NCI-H82 treated with DMSO at 0.1 percent for 48 hours (cell line): ENCODE measurements around the gene PTGR3.

ENCODE experiments used
- DNase-seq: peaks from one replicate; lab custom pipeline; 2025; ENCODE audit not compliant: unreplicated experiment; lab: John Stamatoyannopoulos, UW

PTGR3 gene

GRCh38 chr18:75235896-75236295 is 27.0 kb upstream of the PTGR3 start:
- DNase-seq: no peak

GRCh38 chr18:75234901-75235300 is 26.0 kb upstream of the PTGR3 start:
- DNase-seq: no peak

DNA sequence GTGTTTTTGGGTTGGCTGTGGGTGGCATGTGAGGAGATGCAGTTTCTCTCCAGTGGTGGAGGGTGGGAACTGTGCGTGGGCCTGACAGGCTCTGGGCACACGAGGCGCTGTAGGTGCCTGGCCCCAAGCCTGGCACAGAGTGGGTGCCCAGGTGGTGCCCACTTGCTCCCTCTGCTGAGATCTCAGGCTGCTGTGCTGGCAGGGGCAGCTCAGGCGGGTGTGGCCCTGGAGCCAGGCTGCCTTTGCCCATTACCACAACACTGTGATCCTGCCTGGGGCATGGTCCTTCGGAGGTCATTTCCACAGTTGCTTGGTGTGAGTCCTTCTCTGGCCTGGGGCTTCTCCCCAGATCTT is 22.1 kb upstream of the PTGR3 start:
- no peak for DNase-seq

DNA sequence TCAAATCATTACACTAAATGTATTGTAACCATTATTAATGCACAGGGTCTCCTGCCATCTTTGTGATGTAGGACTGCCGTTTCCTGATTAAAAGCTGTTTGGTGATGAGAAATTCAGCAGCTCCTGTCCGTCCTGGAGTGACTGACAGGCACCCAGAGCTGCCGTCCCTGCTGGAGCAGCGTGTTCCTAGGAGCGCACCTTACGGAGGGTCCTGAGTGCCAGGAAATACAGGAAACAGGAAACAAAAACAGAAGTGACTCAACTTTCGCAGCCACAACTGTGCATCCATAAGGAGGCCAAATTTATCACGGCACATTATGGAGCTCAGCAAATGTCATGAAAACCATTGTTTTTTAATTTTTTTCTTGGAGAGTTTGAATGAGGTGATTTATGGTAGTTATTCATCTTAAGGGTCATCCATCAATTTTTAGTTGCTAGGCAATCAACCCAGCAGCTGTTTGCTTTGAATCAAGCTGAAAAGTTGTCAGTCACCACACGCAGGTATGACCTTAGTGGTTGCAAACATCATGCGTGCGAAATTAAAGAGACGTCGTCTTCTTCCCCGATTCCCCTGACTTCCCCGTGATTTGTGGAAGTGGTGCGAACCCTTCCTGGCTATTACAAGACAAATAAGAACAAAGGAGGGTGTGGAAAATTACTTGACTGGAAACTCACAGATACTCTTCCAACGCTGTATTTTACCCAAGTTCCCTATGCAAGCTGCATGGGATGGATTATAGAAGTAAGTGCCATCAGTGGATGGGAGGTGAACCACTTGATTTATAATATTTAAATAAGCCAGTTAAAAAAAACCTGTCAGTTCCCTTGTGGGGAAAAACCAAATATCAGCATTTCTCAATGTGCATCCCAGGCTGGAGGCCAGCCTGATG is 21.5 kb upstream of the PTGR3 start:
- no peak for DNase-seq

GRCh38 chr18:75229437-75229836 is 20.5 kb upstream of the PTGR3 start:
- no peak for DNase-seq

GRCh38 chr18:75228967-75229366 is 20.0 kb upstream of the PTGR3 start:
- DNase-seq: no peak

DNA sequence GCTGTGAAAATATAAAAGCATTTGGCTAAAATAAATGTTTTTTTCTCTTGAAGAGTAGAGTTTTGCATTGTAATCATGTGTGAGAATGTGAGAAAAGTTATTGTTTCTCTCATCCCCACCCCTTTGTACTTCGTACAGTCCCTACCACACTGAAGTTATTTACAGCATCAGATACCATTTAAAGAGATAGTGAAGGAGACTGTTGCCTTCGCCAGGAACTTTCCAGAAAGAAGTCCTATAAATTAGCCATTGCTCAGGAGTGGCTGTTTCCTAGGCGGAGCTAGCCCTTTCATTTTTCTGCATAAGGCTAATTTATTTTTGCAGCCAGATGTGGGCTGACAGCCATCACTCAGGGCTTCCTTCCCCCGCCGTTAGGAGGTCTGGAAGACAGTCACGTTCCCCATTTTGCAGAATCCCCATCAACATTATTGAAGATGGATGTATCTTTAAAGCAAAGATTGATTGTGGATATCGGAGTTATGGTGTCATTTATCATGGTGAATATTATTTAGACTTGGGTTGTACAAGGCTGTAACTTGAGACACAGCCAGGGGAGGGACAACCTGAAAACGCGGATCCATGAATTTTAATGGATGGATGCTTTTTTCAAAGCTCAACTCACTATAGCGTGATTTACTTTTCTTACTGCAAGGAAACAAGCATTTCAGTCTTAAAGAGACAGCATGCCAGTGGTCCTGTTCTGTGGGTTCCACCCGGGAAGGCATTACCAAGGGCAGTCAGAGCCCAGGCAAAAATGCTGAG is 18.8 kb upstream of the PTGR3 start:
- DNase-seq: no peak

DNA sequence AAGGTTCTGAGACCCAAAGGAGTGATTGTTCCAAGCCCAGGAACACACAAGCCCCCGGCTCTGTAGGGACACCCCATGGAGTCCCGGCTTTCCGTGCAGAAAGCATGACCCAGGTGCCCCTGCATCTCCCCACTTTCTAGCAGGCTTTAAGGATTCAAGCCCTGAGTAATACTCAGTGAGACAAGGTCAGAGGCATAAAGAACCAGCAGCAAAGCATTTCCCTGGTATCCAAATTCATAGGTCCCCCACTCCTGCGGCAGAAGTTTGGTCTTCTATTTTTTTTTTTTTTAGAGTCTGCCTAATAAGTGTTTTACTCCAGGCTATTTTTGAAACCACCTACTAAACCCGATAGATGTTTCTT is 18.0 kb upstream of the PTGR3 start:
- DNase-seq: no peak

DNA sequence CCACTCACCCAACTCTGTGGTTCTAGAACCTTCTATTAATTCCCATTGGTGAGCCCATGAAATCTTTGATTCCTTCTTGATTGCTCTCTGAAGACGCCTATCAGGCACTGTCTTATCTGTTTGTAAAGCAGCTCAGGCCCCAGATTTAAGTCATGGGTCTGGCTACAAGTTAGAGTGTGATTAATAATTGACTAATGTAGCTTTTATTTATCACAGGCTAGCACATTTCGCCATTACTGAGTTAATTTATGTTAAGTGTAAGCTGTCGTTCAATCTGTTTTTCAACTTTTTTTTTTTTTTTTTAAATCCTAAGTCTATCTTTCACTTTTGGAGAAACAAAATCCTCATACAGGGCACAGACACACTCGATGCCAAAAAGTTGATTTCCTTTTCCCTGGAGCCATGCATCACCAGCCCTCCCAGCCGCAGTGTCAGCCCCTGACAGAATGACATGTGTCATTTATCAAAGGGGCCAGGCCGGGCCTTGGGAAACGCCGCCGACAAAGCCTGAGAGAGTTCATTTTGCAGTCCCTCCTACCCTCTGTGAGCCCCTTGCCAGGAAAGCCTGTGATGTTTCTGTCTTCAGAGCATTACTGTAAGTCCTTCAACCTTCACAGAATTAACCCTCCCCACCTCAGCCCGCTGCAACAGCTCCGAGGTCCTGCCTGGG is 17.5 kb upstream of the PTGR3 start:
- no peak for DNase-seq

DNA sequence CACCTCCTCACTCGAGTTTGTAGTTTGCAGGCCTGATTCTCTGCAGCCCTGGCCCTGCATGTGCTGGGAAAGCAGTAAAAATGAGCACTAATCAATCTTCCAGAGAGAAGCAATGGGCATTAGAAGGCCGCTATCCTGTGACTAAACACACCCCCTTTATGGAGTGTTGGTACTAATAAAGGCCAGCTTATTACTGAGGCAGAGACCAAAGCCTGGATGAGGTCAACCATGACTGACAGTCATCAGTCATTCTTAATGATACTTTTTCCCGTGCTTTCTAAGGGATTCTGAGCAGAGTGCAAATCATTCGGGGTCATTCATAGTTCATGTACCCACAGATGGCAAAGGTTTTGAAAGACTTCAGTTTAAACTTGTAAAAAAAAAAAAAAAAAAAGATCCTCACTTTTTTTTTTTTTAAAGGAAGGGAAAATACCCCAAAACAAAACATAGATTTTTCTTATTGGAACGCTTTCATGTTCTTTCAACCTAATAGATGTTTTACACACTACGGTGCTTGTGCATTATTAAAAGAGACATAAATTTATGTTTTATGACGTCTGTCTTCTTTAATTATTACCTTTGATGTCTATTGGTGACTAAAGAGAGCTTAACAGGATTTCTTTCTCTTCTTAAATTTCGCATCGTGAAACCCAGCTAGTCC is 14.9 kb upstream of the PTGR3 start:
- peak; percentile 10 for DNase-seq

DNA sequence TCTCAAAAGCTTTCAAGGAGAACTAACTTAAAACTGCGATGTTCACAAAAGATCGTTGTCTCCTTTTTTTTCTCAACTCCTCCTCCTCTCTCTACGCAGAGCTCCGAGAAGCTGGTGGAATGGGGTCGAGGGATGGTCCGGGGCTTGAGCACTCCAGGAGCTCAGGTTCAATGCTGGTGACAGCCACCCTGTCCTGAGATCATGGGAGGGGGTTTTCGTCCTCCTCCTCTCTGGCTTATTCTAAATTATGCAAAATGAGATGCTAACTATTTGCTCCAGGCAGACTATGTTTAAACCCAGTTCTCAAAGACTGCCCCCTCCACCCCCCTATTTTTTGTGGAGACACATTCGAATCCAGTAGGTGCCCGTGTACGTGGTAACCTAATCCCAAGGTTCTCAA is 13.5 kb upstream of the PTGR3 start:
- no peak for DNase-seq

- no peak for DNase-seq
These were observed 13.0 kb upstream of the PTGR3 start for GRCh38 chr18:75221897-75222296.

DNA sequence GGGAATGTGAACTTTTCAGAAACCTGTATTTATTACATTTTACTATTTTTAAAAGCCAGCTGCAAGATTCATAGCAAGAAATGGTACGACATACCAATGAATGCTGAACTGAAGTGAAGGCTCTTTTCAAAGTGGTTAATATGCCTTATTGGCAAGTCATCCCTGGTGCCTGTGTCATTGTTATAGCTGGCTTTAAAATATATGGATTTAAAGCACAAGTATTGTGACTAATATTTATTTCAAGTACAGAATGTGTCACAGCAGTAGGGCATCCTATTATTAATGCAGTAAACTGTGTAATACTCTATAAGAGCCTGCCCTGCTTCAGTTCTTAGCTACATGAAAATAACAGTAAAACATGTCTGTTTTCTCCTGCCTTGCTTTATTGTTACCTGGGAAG is 12.5 kb upstream of the PTGR3 start:
- no peak for DNase-seq

DNA sequence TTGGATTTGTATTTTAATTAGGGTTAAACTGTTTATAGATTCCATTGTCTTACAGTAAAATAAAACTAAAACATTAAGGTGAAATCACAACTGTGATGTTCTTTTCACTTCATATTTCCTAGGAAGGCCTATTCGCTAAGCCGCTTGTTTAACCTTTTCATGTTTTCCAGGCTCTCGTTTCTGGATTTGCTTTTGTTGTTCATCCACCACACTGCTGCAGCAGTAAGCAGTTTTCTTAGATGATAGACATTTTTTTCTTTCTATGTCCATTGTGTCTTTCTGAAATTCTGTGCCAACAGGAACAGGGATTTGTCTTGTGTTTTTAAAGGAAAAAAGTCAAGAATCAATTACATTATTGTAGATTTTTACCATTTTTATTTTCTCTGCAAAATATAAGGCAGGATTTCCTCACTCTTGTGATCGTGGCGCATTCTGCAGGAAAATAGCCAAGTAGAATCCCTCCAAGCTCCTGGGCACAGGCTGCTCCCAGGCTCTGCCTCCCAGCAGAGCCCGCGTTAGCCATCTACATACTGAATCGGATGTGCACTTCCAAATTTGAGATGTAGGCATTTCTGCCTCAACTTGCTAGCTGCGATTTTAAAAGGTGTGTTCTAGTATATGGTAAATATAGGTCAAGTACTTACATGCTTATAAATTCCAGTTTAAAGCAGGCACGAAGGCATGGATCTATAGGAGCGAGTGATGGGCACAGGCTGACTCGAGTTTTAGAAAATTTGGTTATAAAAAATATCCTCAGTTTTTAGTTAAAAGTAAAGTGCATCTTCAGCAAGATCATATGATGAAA is 11.8 kb upstream of the PTGR3 start:
- no peak for DNase-seq

DNA sequence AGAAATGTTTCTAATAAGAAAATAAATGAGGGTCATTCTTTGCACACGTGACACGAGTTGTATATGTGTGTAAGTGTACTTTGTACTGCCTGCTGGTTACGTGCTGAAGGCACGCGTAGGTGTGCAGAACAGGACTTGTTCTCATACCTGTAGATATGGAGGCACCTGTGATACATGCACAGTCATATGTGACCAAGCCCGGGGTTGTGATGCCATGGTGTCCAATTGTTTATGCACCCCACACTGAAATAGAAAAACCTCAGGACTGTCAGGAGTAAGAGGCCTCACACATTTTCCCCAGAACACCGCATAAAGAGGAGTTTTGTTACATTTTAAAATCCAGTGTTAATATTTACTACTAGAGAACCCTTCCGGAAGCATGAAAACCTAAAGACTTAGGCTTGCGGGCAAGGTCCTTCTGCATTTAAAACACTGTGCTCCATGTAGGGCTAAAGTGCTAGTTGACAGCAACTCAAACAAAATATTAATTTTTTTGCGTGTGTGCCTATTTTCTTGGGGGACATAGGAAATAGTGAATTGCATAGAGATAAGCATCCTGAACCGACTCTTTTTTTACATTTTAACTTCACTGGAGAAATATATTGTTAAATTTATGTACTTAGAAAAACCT is 10.9 kb upstream of the PTGR3 start:
- no peak for DNase-seq

- peak; percentile 74 for DNase-seq
These were observed 9.4 kb upstream of the PTGR3 start for GRCh38 chr18:75218065-75218923.

GRCh38 chr18:75216911-75217689 is 8.2 kb upstream of the PTGR3 start:
- DNase-seq: no peak

DNA sequence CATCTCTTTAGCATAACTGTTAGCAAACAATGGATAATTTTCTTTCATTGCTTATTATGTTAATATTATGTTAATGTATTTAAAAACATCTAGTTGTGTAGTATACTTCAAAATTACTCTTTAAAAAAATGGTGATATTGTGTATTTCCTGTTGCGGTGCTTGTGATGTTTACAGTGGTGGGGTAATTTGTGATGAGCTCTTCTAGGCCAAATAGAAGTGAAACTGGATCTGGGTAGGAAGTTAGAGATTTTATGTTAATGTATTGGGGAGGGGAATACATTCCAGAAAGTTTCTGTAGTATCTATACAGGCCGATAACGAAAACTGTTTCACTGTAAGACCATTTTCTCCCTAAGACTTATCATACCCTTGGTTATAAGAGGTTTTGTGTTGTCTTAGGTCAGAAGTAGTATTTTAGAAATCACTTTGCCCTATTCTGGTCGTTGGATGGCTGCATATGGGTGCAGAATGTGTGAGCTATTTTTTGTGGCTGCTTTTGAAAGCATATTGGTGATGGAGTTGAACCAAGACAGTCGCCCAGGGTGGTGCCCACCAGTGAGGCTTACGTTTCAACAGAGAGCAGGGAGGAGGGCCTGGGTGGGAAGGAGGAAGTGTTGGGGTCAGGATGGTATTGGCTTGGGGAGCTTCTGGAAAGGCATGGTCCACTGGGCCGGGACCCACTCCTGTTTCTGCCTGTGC is 7.4 kb upstream of the PTGR3 start:
- DNase-seq: no peak
